HG03520 (cell line): ENCODE measurements around the gene CYB5D1.

Experiments
- ATAC-seq: cut with Tn5 transposase; IDR thresholded peaks from one replicate; pipeline ENCODE4 v1.9.1; 2021; ENCODE audit warnings: mild to moderate bottlenecking, moderate library complexity; ENCODE audit not compliant: unreplicated experiment

The CYB5D1 gene

DNA sequence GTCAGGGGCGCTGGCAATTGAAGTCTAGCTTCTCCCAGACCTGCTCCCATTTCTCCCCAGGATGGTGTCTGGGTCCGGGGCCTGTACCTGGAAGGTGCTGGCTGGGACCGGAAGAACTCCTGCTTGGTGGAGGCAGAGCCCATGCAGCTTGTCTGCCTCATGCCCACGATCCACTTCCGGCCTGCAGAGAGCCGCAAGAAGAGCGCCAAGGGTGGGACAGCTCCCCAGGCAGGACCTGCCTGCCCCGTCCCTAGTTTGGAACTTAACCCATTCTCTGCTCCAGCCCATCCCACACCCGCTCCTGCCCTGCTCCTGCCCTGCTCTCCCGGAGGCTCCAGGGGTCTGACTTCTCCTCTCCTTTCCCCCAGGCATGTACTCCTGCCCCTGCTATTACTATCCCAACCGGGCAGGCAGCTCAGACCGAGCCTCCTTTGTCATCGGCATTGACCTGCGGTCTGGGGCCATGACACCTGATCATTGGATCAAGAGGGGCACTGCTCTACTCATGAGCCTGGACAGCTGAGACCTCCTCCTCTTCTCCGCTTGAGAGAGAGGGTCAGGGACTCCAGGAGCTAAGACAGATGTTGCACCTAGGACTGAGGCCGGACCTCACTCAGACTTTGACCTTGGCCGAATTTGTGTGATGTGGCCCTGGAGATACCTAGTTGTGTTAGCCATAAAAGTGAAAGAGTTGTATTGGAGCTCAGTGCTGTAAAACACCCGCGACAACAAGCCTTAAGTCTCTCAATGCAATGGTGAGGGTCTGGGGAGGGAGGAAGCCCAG, 24.6 kb upstream of the CYB5D1 start:
- no peak for ATAC-seq

DNA sequence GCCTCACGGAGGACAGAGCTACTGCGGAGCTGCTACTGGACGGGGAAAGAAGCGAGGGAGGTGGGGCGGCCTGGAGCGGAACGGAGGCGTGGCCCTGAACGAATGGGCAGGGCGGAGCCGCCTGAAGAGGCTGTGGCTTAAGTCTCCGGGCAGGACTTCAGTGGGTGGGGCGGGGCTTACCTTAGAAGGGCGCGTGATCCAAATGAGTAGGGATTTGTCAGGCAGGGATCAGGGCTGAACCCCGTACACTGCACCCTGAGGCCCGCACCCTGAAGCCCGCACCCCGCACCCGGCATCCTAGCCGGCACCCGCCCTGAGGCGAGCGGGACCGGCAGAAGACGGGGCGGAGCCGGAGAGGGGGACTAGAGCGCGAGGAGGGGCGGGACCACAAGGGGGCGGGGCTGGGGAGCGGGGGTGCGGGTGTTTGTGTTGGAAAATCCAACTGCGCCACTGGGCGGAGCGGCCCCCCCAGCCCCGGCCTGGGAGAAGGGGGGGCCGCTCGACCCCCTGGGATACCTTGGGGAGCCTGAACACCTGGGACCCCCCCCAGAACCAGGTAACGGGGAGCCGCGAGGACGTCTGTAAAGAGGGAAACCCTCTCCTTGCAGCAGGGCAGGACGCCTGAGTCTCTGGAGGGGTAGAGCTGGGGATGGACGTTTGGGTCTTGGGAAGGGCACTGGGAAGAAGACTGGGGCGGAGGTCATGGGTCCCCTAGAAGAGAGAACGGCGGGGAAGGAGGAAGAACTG, 23.8 kb upstream of the CYB5D1 start, which contains the start of gene KDM6B:
TSS of gene KDM6B (plus strand) at position 423 of the 747 bp plus-strand sequence. CDS start 11,338 bp downstream, outside the sequence.
- no peak for ATAC-seq

- ATAC-seq, result no peak
Measured at GRCh38 chr17:7834542-7834956, 23.3 kb upstream of the CYB5D1 start.

GRCh38 chr17:7834957-7835813, 22.6 kb upstream of the CYB5D1 start:
- peak; percentile 47 for ATAC-seq

DNA sequence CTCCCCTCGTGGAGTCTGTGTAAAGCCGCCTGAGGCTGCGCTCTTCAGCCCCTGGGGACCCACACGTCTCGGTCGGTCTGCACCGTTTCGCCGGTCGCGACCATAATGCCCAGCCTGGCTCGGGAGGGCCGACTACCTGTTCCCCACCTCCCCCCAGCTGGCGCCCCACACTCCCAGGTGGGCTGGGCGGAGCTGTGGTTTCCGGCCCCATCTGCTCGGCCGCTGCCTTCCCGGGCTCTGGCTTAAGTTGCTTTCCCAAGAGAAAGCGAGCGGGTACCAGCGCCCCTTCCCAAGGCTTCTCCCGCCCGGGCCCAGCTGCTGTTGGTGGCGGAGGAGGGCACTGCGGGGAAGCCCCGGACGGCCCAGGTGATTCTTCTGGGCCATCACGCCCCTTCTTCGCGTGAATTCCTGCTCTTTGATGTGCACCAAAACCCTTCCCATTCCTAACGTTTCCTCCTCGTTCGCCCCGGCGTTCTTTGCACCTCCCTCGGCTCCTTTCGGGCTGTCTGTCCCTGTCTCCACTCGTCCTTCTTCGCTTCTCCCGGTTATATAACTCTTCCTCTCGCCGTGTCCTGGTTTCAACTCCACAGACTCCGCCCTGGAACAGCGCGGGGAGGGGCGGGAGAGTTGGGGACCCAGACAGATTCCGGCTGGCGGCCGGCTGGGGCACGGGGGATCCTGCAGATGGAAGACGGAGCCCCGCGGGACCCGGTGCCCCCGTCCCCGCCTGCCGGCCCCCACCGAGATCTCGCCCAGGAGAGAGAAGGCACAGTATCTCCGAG, 21.8 kb upstream of the CYB5D1 start:
- ATAC-seq, result peak; percentile 30

DNA sequence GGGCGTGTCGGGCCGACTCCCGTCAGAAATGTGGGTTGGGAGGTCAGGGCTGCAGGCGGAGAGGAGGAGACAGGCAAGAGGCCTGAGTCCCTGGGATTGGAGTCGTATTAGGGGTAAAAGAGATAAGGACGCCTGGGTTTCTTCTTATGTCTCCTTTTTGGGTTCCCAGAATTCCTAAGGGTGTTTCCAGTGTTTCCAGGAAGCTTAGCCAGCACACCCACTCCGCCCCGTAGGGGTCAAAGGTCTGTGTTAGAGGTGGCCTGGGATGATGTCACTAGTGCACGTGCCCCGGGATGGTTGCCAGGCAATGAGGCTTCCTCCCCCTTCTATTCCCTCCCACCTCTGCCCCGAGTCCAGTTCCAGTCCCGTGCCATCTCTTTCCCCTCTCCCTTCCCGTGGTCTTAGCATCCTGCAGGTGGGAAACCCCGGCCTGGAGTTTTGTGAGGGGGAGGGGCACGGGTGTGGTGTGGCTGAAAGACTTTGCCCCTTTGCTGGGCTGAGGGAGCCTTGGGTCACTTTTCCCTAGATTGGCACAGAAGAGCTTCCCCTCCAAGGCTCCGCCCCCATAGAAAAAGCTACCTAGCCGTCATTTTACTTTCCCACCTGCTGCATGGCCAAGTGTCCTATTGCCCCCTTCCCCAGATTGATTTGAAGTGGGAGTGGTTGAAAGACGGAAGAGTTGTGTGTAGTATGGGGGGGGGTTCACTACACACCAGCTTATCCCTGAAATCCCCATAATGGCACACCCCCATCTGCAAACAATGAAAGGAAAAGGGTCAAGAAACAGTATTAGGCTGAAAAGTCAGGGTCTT, 21.0 kb upstream of the CYB5D1 start:
- ATAC-seq, result no peak

GRCh38 chr17:7837408-7838088, 20.3 kb upstream of the CYB5D1 start:
- ATAC-seq, result no peak

DNA sequence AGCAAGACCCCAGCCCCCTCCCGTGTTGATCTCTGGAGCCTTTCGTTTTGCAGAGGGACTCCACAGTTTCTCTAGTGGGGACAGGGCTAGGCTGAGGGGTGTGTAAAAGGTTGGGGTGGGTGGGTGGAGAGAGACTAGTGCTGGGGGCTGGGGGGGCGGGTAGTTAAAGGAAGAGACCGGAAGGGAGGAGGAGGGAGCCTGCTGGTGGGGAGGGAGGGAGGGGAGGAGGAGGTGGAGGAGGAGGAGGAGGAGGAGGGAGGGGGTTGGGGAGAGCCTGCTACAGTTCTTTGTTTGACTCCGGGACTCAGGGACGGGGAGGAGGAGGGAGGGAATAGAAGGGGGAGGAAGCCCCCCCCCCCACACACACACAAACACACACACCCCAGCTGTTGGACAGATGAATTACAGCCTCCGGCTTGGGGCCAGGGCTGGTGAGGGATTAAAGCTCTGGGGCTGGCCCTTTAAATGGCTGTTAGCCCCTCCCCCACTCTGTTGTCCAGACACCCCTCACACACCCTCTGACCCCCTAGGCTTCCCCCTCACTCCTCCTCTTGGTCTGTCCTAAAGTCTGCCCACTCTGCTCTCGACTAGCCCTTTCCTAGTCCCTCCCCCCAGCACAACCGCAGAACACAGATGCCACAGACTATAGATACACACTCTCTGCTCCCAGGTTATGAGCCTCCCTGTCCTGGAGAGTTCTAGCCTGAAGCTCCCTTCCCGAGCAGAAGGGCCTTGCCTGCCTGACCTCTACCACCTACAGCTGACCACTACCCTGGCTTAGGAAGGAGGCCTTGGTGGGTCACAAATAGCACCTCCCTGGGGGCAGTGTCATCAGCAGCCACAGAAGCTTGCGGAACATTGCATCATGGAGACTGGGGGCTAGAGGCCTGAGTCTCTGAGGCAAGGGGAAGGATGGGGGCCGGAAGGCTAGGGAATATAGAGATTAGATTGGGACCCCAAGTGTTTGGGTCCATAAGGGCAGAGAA, 19.4 kb upstream of the CYB5D1 start:
- ATAC-seq, result no peak

DNA sequence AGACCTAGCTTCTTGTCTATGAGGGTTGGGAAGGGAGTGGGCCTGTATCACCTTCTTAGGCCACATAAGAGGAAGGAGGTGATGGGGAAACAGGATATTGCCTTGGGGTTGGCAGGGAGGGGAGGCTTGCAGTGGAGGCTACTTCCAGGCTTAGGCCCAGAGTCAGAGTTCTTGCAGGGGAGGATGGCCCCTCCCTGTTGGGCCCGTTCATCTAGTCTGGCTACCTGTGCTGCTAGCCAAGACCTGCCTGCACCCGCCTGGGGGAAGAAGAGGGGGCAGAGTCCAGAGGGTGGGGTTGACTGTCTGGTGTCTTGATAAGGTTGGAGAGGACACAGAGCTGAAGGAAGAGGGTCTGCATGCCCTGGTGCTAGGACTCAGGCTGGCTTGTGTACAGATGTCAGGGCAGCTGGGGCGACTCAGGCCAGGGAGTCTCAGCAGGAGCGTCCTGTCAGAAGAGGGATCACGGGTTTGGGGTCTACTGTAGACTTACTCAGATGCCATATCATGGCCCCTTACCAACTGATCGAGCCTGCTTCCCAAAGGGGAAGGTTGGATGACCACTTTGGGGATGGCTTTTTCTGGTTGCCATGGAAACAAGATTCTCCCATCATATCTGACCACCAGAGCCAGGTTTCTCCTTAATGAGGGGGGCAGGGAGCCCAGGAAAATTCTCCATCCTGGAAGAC, 18.5 kb upstream of the CYB5D1 start:
- ATAC-seq, result no peak

GRCh38 chr17:7839876-7840261, 17.9 kb upstream of the CYB5D1 start:
- no peak for ATAC-seq

- ATAC-seq, result no peak
Measured at GRCh38 chr17:7840441-7840840, 17.4 kb upstream of the CYB5D1 start.

- no peak for ATAC-seq
Measured at GRCh38 chr17:7840875-7841274, 16.9 kb upstream of the CYB5D1 start.

GRCh38 chr17:7841396-7841914, 16.3 kb upstream of the CYB5D1 start:
- no peak for ATAC-seq

DNA sequence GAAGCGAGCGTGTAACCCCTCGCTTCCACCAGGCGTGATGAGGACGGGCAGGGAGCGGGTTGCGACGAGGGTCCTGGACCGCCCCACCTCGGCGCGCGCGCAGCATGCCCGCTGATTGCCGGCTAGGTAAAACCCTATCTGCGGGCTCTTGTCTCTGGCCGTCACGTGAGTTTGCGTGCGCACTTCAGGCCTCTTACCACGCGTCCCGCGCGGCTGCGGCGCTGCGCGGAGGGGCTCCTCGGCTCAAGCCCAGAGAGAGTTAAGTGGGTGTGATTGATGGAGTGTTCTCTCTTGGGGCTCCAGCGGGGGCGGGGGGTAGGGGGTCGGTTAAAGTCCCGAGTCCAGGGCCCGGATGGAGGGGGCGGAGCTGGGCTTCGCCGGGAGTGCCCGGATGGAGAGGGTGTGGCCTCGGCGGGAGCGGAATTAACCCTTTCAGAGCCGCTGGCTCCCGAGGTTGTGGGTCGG, 15.9 kb upstream of the CYB5D1 start:
- no peak for ATAC-seq

GRCh38 chr17:7842380-7843256, 15.2 kb upstream of the CYB5D1 start:
- no peak for ATAC-seq

DNA sequence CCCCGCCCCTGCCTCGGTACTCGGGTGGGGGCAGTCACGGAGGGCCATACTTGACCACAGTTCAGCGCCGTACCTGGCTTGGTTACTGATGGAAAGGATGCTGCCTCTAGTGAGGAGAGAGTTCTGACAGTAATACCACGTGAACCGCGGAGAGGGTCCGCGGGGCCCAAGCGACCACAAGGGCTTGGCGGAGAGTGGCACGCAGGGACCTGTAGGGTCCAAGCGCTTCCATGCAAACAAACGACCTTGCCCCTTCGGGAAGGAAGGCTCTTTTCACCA, 14.6 kb upstream of the CYB5D1 start:
- ATAC-seq, result no peak
